Measurements from ENCODE around the gene SLC19A1. TPM values are rescaled to one million over a fixed set of nuclear protein-coding genes. Genes with fewer than 3 reads are reported as not detected.
"Not testable (repeated sequence)": the region's sequence is repeated elsewhere in the genome, so short reads cannot be mapped to it uniquely, and the experiment has no call there.

The SLC19A1 gene
- polyA plus RNA-seq, 3 donors, result 41.7 to 62.4 (median 53.5) TPM

GRCh38 chr21:45539046-45539795, 3.0 kb downstream of the SLC19A1 start:
- DNase-seq (ENCODE audit: extremely low read depth in 1 of 11, low read depth in 9 of 11, low spot score in 4 of 11), result no peak

GRCh38 chr21:45538381-45539045, 3.7 kb downstream of the SLC19A1 start:
- DNase-seq (ENCODE audit: extremely low read depth in 1 of 11, low read depth in 9 of 11, low spot score in 4 of 11), result no peak

GRCh38 chr21:45537746-45538291, 4.4 kb downstream of the SLC19A1 start:
- no peak for DNase-seq (ENCODE audit: extremely low read depth in 1 of 11, low read depth in 9 of 11, low spot score in 4 of 11)

- DNase-seq (ENCODE audit: extremely low read depth in 1 of 11, low read depth in 9 of 11, low spot score in 4 of 11), result no peak
Observed at GRCh38 chr21:45537111-45537745, 5.0 kb downstream of the SLC19A1 start.

GRCh38 chr21:45536301-45537081, 5.7 kb downstream of the SLC19A1 start:
- DNase-seq (ENCODE audit: extremely low read depth in 1 of 11, low read depth in 9 of 11, low spot score in 4 of 11), result no peak

- no peak for DNase-seq (ENCODE audit: extremely low read depth in 1 of 11, low read depth in 9 of 11, low spot score in 4 of 11)
Observed at GRCh38 chr21:45535341-45536081, 6.7 kb downstream of the SLC19A1 start.

- peak in 5 of 11 donors; percentile 55 to 67 (median 58) for DNase-seq (ENCODE audit: extremely low read depth in 1 of 11, low read depth in 9 of 11, low spot score in 4 of 11)
Observed at GRCh38 chr21:45534636-45535331, 7.5 kb downstream of the SLC19A1 start.

- no peak for DNase-seq (ENCODE audit: extremely low read depth in 1 of 11, low read depth in 9 of 11, low spot score in 4 of 11)
Observed at GRCh38 chr21:45533846-45534635, 8.2 kb downstream of the SLC19A1 start.

- no peak for DNase-seq (ENCODE audit: extremely low read depth in 1 of 11, low read depth in 9 of 11, low spot score in 4 of 11)
Observed at GRCh38 chr21:45533361-45533845, 8.8 kb downstream of the SLC19A1 start.

GRCh38 chr21:45532826-45533360, 9.3 kb downstream of the SLC19A1 start:
- DNase-seq (ENCODE audit: extremely low read depth in 1 of 11, low read depth in 9 of 11, low spot score in 4 of 11), result no peak

GRCh38 chr21:45531393-45532215, 10.6 kb downstream of the SLC19A1 start:
- no peak for DNase-seq (ENCODE audit: extremely low read depth in 1 of 11, low read depth in 9 of 11, low spot score in 4 of 11)

- DNase-seq (ENCODE audit: extremely low read depth in 1 of 11, low read depth in 9 of 11, low spot score in 4 of 11), result not testable (repeated sequence)
Observed at GRCh38 chr21:45531114-45531392, 11.2 kb downstream of the SLC19A1 start.

- no peak for DNase-seq (ENCODE audit: extremely low read depth in 1 of 11, low read depth in 9 of 11, low spot score in 4 of 11)
Observed at GRCh38 chr21:45530423-45531113, 11.7 kb downstream of the SLC19A1 start.

GRCh38 chr21:45529785-45530422, 12.3 kb downstream of the SLC19A1 start:
- no peak for DNase-seq (ENCODE audit: extremely low read depth in 1 of 11, low read depth in 9 of 11, low spot score in 4 of 11)

Measured in renal cortex interstitium (tissue), 11 donors.